ENCODE results near the gene SPATA20. TPM values are rescaled to one million over a fixed set of nuclear protein-coding genes. Genes with fewer than 3 reads are reported as not detected.

The SPATA20 gene
- total and polyA plus RNA-seq, 2 of the 13 experiments (the other 11 are each of a cell fraction or from before 2014, with no cell fraction given) = 36.1 to 64.8 TPM

GRCh38 chr17:50560185-50560824, 13.3 kb downstream of the SPATA20 start, which contains the start of gene CACNA1G (continued):
- TF ChIP-seq ZNF142 (CRISPR knock-in tag; IDR thresholded peaks at IDR 0.05) = peak; percentile 78; the same call in 1 of the 2 replicates
- peak; percentile 75 for TF ChIP-seq SRSF1 (optimal IDR thresholded peaks at IDR 0.05; ENCODE audit: low read depth, low read length)
- TF ChIP-seq HOXA3 (CRISPR knock-in tag; IDR thresholded peaks at IDR 0.05) = 0 out of 2 replicates have a peak, but pooled peaks have one; percentile 17
- TF ChIP-seq ZFP91 (CRISPR knock-in tag; IDR thresholded peaks at IDR 0.05; ENCODE audit: borderline replicate concordance) = peak; percentile 37; the same call in 1 of the 2 replicates
- TF ChIP-seq ZNF776 (CRISPR knock-in tag; IDR thresholded peaks at IDR 0.05) = no peak
- TF ChIP-seq SP1 (IDR thresholded peaks at IDR 0.05) = no peak
- TF ChIP-seq SP1 (CRISPR knock-in tag; IDR thresholded peaks at IDR 0.05) = peak; percentile 65
- no peak for TF ChIP-seq ZNF362 (CRISPR knock-in tag; IDR thresholded peaks at IDR 0.05; ENCODE audit: borderline replicate concordance)
- 0 out of 2 replicates have a peak, but pooled peaks have one; percentile 50 for TF ChIP-seq E2F5 (CRISPR knock-in tag; conservative IDR thresholded peaks at IDR 0.05)
- TF ChIP-seq IRX3 (CRISPR knock-in tag; IDR thresholded peaks at IDR 0.05; ENCODE audit: borderline replicate concordance, low read depth) = 0 out of 2 replicates have a peak, but pooled peaks have one; percentile 39

Measured in HepG2 (cell line).